Spleen (tissue), 11 donors: ENCODE measurements around the gene STUM. TPM values are rescaled to one million over a fixed set of nuclear protein-coding genes. Genes with fewer than 3 reads are reported as not detected.

ENCODE experiments used
- DNase-seq: peaks from one replicate; pipeline ENCODE4 v3.0.0-alpha.2; 2020
- H3K27ac ChIP-seq, 8 donors: fragments of 200-600 bp; sonication (generic) in 7 of 8; 1 replicate in 4 of 8; 2 replicates in 4 of 8; pipeline versions ENCODE4 v1.5.0 to v1.8.0; 2016 to 2021; ENCODE audit warnings: inconsistent platforms in 4 of 8, mild to moderate bottlenecking in 4 of 8, moderate library complexity in 1 of 8
- H3K27me3 ChIP-seq, 7 donors: fragments of 200-600 bp; sonication (generic) in 6 of 7; replicated peaks in 1 of 7; 1 replicate in 4 of 7; 2 replicates in 3 of 7; pipeline versions ENCODE4 v1.5.0 to v1.8.0; 2016 to 2021; ENCODE audit warnings: inconsistent platforms in 3 of 7, mild to moderate bottlenecking in 1 of 7
- H3K36me3 ChIP-seq, 6 donors: fragments of 200-600 bp; sonication (generic) in 5 of 6; 1 replicate in 4 of 6; 2 replicates in 2 of 6; pipeline versions ENCODE4 v1.5.0 to v1.8.0; 2016 to 2021; ENCODE audit warnings: inconsistent platforms in 2 of 6
- H3K4me1 ChIP-seq, 6 donors: fragments of 200-600 bp; sonication (generic) in 5 of 6; 1 replicate in 3 of 6; 2 replicates in 3 of 6; pipeline versions ENCODE4 v1.5.0 to v1.8.0; 2016 to 2021; ENCODE audit warnings: inconsistent platforms in 3 of 6
- H3K4me3 ChIP-seq, 8 donors: fragments of 200-600 bp; sonication (generic) in 7 of 8; 1 replicate in 4 of 8; 2 replicates in 4 of 8; pipeline versions ENCODE4 v1.5.0 to v1.8.0; 2016 to 2021; ENCODE audit warnings: inconsistent platforms in 4 of 8, mild to moderate bottlenecking in 4 of 8, moderate library complexity in 2 of 8
- H3K9me3 ChIP-seq, 8 donors: fragments of 200-600 bp; sonication (generic) in 7 of 8; 1 replicate in 4 of 8; 2 replicates in 4 of 8; pipeline versions ENCODE4 v1.5.0 to v1.8.0; 2016 to 2021; ENCODE audit warnings: inconsistent platforms in 4 of 8
- POLR2A ChIP-seq, 3 donors: fragments of 450-650 bp; IDR thresholded peaks; one replicate each; pipeline ENCODE4 v1.5.1; 2017; ENCODE audit warnings: antibody characterized with exemption in 3 of 3, mild to moderate bottlenecking in 1 of 3
- POLR2AphosphoS5 ChIP-seq, 3 donors: sonication (generic); formaldehyde crosslinking; IDR thresholded peaks; one replicate each; pipeline ENCODE4 v1.5.1; 2017; ENCODE audit warnings: antibody characterized with exemption in 3 of 3
- WGBS, 5 donors: extraction: QIAGEN DNeasy Blood & Tissue Kit in 3 of 5; methylation state at CpG; one replicate each; pipeline versions ENCODE4 v1.1.5 to v1.1.7; 2013 to 2018; 5-methylcytosine and 5-hydroxymethylcytosine counted together
- intact Hi-C: fragments of 100-400 bp; cut with DNase I; formaldehyde crosslinking; loops from one replicate; pipeline ENCODE4 v1.15.0; 2023; ENCODE audit warnings: low total_unique reads
- polyA plus RNA-seq, 3 donors: library from polyadenylated mRNA; stranded (reverse); fragments of 200-250 nt; gene quantifications; one replicate each; pipeline ENCODE4 v1.2.1, GENCODE V29; 2013
- total RNA-seq, 7 donors: library from RNA; depleted of rRNA in 3 of 7; stranded (reverse); fragments of >200 nt in 3 of 7; fragmentation: NEBNext Ultra II Directional in 4 of 7; extraction: Animal tissue kit (Norgen Biotek cat#: 25700) in 4 of 7; gene quantifications; one replicate each; pipeline versions ENCODE4 v1.1.0 to v1.2.1, GENCODE V29; 2016 to 2021
- TF ChIP-seq, protein P1 (sequence below), 11 experiments: fragments of 200-600 bp in 7 of 11; fragments of 450-650 bp in 4 of 11; sonication (generic) in 4 of 11; IDR thresholded peaks in 8 of 11; conservative IDR thresholded peaks in 3 of 11; 1 replicate in 7 of 11; 2 replicates in 4 of 11; pipeline versions ENCODE4 v1.4.0 to v1.8.0; 2016 to 2021; ENCODE audit warnings: antibody characterized with exemption in 11 of 11, inconsistent platforms in 4 of 11, mild to moderate bottlenecking in 1 of 11
- donor health status: healthy with polysubstance abuse.
- donor health status: DM: no; HTN: no; CAD: no; lungs with moderate emphysema.
- donor health status: DM: no; HTN: no; CAD: no.
- donor health status: Bipolar disorder and iron deficiency.
- donor health status: healthy.
- donor health status: DM: no; HTN: no; CAD: no.
- donor health status: DM: yes; HTN: yes; CAD: no.

Gene STUM
- total and polyA plus RNA-seq, 10 donors: 0.11 to 2.8 (median 0.49) TPM

DNA sequence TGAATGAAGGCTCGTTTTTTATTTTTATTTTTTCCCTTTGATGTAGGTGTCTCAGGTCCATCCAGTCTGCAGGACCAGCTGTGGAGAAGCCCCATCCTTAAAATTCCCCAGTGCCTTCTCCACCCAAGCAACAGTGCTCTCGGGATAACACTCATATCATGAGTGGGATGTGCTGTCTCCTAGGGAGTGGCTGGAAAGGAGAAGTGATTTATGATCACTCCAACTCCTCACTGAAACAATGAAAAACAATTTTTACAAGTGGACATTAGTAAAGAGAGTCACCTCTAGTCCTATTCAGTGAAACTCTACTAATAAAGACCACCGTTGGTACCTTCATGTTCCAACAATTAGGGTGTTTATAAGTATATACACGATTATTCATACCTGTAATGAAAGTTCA is 3.5 kb downstream of the STUM start:
- WGBS, 5 donors: 70 to 83% (median 74%) methylated on average over 4 of the region's 4 CpGs
- H3K4me3 ChIP-seq: no peak overlapping the region
- peaks cover 14 to 35% (median 33%) of the 10 kb centered on the region in 6 donors for H3K4me1 ChIP-seq
- no peak overlapping the region for H3K27ac ChIP-seq
- intact Hi-C loops: no loop called here
- peaks cover 0 to 61% (median 30%) of the 10 kb centered on the region in 7 donors for H3K27me3 ChIP-seq
- H3K36me3 ChIP-seq: no peaks in the 10 kb centered on the region
- no peak for DNase-seq
- TF ChIP-seq POLR2A (IDR thresholded peaks at IDR 0.05): no peak
- TF ChIP-seq, protein P1, sequence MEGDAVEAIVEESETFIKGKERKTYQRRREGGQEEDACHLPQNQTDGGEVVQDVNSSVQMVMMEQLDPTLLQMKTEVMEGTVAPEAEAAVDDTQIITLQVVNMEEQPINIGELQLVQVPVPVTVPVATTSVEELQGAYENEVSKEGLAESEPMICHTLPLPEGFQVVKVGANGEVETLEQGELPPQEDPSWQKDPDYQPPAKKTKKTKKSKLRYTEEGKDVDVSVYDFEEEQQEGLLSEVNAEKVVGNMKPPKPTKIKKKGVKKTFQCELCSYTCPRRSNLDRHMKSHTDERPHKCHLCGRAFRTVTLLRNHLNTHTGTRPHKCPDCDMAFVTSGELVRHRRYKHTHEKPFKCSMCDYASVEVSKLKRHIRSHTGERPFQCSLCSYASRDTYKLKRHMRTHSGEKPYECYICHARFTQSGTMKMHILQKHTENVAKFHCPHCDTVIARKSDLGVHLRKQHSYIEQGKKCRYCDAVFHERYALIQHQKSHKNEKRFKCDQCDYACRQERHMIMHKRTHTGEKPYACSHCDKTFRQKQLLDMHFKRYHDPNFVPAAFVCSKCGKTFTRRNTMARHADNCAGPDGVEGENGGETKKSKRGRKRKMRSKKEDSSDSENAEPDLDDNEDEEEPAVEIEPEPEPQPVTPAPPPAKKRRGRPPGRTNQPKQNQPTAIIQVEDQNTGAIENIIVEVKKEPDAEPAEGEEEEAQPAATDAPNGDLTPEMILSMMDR (IDR thresholded peaks at IDR 0.05 in 8 of 11, conservative IDR thresholded peaks at IDR 0.05 in 3 of 11): no peak
- TF ChIP-seq POLR2AphosphoS5 (IDR thresholded peaks at IDR 0.05): no peak
- no peaks in the 10 kb centered on the region for H3K9me3 ChIP-seq

DNA sequence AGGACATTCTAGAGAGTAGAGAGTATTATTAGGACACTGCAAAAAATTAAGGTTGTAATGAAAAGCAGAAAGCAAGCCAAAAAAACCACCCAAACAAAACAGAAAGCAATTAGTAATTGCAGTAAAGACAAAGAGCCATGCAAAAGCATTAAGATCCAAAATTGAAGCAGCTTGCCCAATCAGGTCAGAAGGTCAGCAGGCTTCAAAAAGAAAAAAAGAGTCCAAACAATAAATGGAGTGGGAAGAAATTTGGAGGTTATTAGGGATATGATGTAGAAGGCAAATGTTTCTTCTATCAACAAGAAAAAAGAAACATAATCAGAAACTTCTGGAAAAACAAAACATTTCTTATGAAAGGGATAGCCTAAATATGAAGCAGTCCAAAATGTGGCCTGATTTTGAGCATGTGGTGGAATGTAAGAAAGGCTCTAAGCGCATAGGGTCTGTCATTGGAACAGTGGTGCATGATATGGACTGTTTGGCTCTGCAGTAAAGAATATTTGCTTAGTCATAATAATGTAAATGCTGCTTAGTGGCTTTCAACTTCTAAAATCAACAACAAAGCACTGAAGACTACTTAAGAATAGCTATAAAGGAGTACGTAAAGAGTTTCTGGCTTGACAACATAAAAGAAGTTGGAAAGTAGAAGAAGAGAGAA is 4.8 kb downstream of the STUM start:
- no peak overlapping the region for H3K4me3 ChIP-seq
- TF ChIP-seq POLR2A (IDR thresholded peaks at IDR 0.05) (no peak), POLR2AphosphoS5 (IDR thresholded peaks at IDR 0.05) (no peak)
- TF ChIP-seq, protein P1 (IDR thresholded peaks at IDR 0.05 in 8 of 11, conservative IDR thresholded peaks at IDR 0.05 in 3 of 11): no peak
- peaks cover 0 to 47% (median 27%) of the 10 kb centered on the region in 7 donors for H3K27me3 ChIP-seq
- H3K36me3 ChIP-seq: no peaks in the 10 kb centered on the region
- H3K27ac ChIP-seq: no peak overlapping the region
- no peak for DNase-seq
- peaks cover 10 to 24% (median 22%) of the 10 kb centered on the region in 6 donors for H3K4me1 ChIP-seq
- intact Hi-C loops: no loop called here
- H3K9me3 ChIP-seq: no peaks in the 10 kb centered on the region
- 91 to 96% (median 95%) methylated on average over 2 of the region's 2 CpGs for WGBS, 5 donors

DNA sequence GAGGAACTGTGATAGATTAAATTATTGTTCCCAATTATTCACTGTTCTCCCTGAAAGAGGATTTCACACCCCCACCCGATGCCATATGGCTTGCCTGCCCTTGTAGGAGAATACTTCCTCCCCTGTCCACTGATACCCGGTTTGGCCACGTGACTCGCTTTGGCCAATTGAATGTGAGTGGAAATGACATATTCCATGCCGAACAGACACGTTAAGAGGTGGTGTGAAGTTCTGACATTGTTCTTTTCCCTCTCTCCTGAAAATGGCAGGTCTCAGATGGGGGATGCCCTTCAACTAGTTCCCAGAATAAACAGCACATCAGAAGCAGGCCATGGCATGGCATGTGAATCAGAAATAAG is 5.3 kb downstream of the STUM start:
- DNase-seq: no peak
- Histone ChIP-seq H3K9me3 (no peaks in the 10 kb centered on the region), H3K4me1 (peaks cover 10 to 19% (median 17%) of the 10 kb centered on the region in 6 donors), H3K27ac (no peak overlapping the region), H3K36me3 (no peaks in the 10 kb centered on the region), H3K27me3 (peaks cover 0 to 42% (median 22%) of the 10 kb centered on the region in 7 donors), H3K4me3 (no peak overlapping the region)
- WGBS, 5 donors: 72 to 89% (median 85%) methylated on average over 6 of the region's 6 CpGs
- no peak for TF ChIP-seq POLR2AphosphoS5 (IDR thresholded peaks at IDR 0.05)
- TF ChIP-seq POLR2A (IDR thresholded peaks at IDR 0.05): no peak
- TF ChIP-seq, protein P1 (IDR thresholded peaks at IDR 0.05 in 8 of 11, conservative IDR thresholded peaks at IDR 0.05 in 3 of 11): no peak
- intact Hi-C loops: no loop called here

DNA sequence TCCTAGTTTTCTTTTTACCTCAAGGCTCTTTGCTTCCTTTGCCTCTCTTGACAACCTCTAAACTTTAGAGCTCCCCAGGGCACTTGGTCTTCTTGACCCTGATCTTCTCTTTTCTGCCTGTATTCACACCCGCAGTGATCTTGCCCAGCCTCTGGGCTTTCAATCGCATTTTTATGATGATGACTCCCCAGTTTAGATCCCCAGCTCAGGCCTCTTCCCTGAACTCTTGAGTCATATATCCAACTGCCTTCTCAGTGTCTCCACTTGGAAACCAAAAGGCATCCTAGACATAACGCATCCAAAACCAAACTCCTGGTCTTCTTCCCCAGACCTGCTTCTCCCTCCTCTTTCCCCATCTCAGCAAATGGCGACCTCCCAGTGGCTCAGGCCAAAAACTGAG is 6.5 kb downstream of the STUM start:
- Histone ChIP-seq H3K27ac (no peak overlapping the region), H3K27me3 (peaks cover 0 to 30% (median 10%) of the 10 kb centered on the region in 7 donors), H3K4me1 (peaks cover under 1 to 7% (median 5%) of the 10 kb centered on the region in 6 donors), H3K4me3 (no peak overlapping the region), H3K9me3 (no peaks in the 10 kb centered on the region), H3K36me3 (no peaks in the 10 kb centered on the region)
- TF ChIP-seq POLR2AphosphoS5 (IDR thresholded peaks at IDR 0.05) (no peak), POLR2A (IDR thresholded peaks at IDR 0.05) (no peak)
- TF ChIP-seq, protein P1 (IDR thresholded peaks at IDR 0.05 in 8 of 11, conservative IDR thresholded peaks at IDR 0.05 in 3 of 11): no peak
- intact Hi-C loops: no loop called here
- DNase-seq: no peak
- WGBS, 5 donors: 89 to 96% (median 94%) methylated on average over 4 of the region's 4 CpGs
